SK-N-MC (cell line): ENCODE results near the gene PRDM7.
"Not testable (repeated sequence)": the region's sequence is repeated elsewhere in the genome, so short reads cannot be mapped to it uniquely, and the experiment has no call there.

Experiments
- EZH2 ChIP-seq: fragments of 200-600 bp; sonication (generic); IDR thresholded peaks from one replicate; pipeline ENCODE4 v1.6.1; 2017; ENCODE audit warnings: antibody characterized with exemption
- POLR2AphosphoS5 ChIP-seq: IDR thresholded peaks from 2 replicates; pipeline ENCODE4 v1.6.1; 2012; ENCODE audit warnings: mild to moderate bottlenecking, low read depth, low read length, borderline replicate concordance

DNA sequence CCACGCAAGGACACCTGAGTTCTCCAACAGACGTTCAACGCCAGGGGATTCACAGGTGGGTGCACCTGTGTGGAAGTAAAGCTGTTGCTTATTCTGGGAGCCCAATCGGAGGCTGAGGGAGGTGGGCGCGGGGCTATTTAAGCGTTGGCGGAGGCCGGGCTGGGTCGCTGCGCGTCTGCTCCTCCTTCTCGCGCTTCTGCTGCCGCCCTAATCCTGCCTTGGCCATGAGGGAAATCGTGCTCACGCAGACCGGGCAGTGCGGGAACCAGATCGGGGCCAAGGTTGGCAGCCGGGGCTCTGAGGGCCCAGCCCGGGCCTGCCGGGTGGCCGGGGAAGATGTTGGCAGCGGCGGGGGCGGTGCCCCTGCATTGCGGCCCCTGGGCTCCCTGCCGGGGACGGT is 16.7 kb upstream of the PRDM7 start:
- TF ChIP-seq EZH2, POLR2AphosphoS5: not testable (repeated sequence)
